ENCODE data around the gene ARHGEF12.

ARHGEF12 gene

GRCh38 chr11:120424185-120424969 lies 88.2 kb downstream of the ARHGEF12 start:
- no peak for DNase-seq (ENCODE audit: low read depth)

GRCh38 chr11:120424970-120425332 lies 88.7 kb downstream of the ARHGEF12 start:
- DNase-seq (ENCODE audit: low read depth) = no peak

- no peak for DNase-seq (ENCODE audit: low read depth)
Measured at GRCh38 chr11:120425527-120425926, 89.3 kb downstream of the ARHGEF12 start.

DNA sequence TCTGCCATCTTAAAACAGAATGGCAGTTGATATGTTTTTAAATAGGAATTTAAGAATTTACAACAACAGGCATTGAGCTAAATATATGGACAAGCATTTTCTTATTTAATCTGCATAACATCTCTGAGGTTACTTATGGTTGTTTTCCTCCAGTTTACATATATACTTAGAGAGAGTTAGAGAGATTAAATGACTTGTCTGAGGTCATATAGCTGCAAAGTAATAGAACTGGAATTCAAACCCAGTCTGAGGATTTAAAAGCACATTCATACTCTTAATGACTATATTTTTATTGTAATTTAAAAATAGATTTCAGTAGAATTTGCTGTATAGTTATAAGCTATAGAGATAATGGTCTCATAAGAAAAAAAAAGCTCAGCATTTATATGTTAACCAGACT lies 93.9 kb downstream of the ARHGEF12 start:
- DNase-seq (ENCODE audit: low read depth) = no peak

DNA sequence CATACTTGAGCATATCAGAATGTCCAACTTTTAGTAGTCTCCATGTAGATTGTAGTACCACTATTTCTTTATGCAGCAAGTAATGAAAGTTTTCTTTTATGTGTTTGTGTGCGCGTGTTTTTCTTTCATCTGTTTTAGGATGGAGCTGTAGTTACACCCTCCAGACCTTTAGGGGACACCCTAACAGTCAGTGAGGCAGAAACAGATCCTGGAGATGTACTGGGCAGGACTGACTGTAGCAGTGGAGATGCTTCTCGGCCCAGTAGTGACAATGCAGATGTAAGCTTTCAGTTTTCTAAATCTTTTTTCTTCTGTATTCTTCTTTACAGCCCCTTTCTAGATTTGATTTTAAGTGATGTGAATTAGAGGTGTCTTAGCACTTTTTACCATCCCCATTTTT lies 95.4 kb downstream of the ARHGEF12 start:
- DNase-seq (ENCODE audit: low read depth) = no peak

- DNase-seq (ENCODE audit: low read depth) = no peak
Measured at GRCh38 chr11:120432056-120433018, 96.1 kb downstream of the ARHGEF12 start.

GRCh38 chr11:120441592-120441991 lies 105.4 kb downstream of the ARHGEF12 start:
- DNase-seq (ENCODE audit: low read depth) = no peak

DNA sequence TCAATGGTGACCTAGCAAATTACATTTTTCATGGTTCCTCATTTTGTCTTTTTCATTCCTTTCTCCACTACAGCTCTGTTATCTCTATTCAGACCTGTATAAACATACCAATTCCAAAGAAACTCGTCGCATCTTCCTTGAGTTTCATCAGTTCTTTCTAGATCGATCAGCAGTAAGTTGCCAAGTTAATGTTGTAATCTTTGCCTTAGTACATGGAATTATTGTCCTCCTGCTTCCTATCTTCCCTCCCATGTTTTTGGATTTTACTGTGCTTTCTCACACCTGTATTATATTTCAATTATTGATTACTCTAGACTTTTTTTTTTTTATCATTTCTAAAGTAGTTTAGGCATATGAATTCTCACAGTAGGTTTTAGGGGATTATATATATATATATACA lies 105.8 kb downstream of the ARHGEF12 start:
- DNase-seq (ENCODE audit: low read depth) = no peak

DNA sequence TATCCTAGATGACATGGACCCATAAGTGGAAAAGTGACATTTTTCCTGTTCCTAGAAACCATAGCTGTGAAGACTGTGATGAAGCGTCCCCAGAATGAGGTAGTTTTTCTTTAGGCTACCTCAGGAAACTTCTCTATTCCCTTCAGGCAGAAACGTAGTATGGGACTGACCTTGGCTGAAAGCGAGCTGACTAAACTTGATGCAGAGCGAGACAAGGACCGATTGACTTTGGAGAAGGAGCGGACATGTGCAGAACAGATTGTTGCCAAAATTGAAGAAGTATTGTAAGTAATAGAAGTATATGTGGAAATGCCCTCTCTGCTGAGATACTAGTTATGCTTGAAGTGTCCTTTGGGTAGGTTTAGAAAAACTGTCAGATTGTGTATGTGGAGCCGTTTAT lies 110.6 kb downstream of the ARHGEF12 start:
- no peak for DNase-seq (ENCODE audit: low read depth)

DNA sequence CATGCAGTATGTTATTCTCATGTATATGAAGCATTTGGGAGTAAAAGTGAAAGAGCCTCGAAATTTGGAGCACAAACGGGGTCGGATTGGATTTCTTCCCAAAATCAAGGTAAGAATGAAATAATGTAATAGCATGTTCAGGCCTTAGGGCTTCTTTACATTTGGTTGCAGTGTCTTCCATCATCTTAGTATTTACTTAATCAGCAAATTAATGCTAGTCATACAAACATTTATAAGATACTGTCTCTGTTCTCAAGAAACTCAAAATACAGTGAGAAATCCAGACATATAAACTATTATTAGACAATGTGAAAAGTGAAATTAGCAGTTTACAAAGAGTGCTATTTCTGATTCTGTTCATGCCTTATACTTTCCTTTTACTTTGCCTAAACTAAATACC lies 112.0 kb downstream of the ARHGEF12 start:
- no peak for DNase-seq (ENCODE audit: low read depth)

GRCh38 chr11:120455487-120455886 lies 119.3 kb downstream of the ARHGEF12 start:
- DNase-seq (ENCODE audit: low read depth) = no peak

DNA sequence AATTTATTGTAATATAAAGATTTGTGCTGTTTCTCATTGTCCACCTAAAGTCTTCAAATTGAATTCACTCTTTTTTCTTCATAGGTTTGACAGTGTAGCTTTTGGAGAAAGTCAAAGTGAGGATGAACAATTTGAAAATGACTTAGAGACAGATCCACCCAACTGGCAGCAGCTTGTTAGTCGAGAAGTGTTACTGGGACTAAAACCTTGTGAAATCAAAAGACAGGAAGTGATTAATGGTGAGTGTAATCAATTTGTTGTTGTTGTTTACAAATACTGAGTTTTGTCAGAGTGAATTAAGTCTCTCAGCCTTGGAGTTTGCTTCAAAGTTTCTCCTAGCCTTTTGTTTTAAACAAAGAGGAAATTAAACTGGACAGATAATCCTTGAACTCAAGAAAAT lies 121.8 kb downstream of the ARHGEF12 start:
- DNase-seq (ENCODE audit: low read depth) = no peak

DNA sequence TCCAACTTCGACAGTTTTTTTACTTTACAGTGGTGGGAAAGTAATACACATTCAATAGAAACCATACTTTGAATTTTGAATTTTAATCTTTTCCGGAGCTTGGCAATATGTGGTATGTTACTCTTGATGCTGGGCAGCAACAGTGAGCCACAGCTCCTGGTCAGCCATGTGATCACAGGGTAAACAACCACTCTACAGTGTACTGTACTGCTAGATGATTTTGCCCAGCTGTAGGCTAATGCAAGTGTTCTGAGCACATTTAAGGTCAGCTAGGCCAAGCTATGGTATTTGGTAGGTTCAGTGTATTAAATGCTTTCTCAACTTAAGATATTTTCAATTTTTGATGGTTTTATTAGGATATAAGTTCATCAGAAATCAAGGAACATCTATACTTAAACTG lies 126.6 kb downstream of the ARHGEF12 start:
- DNase-seq (ENCODE audit: low read depth) = no peak

- no peak for DNase-seq (ENCODE audit: low read depth)
Measured at GRCh38 chr11:120465921-120466534, 129.8 kb downstream of the ARHGEF12 start.

DNA sequence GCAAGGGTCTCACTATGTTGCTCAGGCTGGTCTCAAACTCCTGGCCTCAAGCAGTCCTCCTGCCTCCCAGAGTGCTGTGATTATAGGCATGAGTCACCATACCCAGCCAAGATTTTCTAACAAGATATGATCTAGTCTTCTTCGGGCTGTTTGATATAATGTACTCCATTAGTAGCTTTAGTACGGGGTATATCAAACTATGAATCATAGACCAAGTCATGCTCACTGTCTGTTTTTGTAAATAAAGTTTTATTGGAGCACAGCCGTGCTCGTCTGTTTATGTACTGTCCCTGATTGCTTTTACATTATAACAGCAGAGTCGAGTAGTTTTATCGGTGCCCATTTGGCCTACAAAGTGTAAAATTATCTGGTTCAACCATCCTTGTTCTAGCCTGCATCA lies 131.4 kb downstream of the ARHGEF12 start:
- DNase-seq (ENCODE audit: low read depth) = no peak

- DNase-seq (ENCODE audit: low read depth) = no peak
Measured at GRCh38 chr11:120471131-120471530, 134.9 kb downstream of the ARHGEF12 start.

DNA sequence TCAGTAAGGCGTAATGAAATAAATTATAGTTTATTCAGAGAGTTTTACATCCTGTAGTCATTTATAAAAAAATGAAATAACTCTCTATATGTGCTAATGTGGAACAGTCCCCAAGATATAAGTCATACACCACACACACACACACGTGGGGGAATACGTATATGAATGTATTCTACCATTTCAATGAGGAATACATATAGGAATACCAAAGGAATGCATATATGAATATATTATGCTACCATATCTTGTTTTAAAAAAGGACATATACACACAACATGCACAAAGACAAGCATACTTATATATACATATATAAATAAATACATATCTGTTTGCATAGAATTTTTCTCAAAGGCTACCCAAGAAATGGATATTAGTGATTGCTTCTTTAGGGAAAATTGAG lies 135.8 kb downstream of the ARHGEF12 start:
- no peak for DNase-seq (ENCODE audit: low read depth)

GRCh38 chr11:120473503-120473902 lies 137.3 kb downstream of the ARHGEF12 start:
- no peak for DNase-seq (ENCODE audit: low read depth)

DNA sequence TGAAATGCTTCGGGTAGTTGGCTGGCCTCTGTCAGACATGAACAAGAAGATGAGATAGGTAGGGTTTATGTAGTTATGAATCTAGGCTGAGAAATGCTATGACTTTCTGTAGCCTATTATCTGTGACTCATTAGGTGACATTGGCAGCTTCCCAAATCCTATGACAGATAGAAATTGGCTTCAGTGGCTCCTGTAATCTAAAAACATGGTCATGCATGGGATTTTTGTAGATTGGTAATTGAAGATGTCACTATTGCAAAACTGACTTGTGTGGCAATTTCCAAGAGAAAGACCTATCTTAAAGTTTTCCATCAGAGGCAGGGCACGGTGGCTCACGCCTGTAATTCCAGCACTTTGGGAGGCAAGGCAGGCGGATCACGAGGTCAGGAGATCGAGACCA lies 145.9 kb downstream of the ARHGEF12 start:
- DNase-seq (ENCODE audit: low read depth) = no peak

DNA sequence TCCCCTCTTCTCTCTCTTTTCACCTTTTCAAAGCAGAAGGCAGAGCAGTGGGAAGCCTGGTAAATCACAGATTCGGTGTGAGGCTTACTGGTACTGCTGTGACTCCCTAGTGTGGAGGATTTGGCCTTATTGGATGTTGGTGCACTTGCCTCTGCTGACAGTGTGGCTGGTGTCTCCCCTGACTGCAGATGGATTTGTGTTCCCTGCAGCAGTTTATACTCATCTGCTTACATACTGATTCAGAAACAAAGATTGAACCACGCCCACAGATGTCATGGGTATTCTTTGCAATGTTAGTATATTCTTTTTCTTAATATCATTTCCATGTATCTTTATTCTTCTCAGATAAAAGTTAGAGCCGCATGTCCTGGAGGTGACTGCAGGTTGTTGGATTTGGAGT lies 148.5 kb downstream of the ARHGEF12 start:
- DNase-seq (ENCODE audit: low read depth) = no peak

DNA sequence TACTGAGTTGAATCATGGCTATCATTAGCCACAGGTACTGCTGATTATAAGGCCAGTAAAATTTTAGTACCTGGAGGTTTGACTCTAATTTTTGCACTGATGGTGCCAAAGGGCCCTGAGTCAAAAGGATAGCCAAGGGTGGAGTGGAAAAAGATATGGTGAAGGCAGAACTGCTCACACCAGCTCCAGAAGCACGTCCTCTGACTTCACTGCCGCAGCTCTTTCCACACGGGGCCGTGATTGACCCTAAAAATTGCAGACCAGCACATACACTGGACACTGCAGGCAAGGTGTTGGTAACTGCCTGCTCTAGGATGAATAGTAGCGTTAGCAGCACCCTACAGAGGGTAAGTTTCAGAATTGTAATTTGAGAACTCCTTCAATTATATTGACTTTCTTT lies 149.9 kb downstream of the ARHGEF12 start:
- DNase-seq (ENCODE audit: low read depth) = no peak

DNA sequence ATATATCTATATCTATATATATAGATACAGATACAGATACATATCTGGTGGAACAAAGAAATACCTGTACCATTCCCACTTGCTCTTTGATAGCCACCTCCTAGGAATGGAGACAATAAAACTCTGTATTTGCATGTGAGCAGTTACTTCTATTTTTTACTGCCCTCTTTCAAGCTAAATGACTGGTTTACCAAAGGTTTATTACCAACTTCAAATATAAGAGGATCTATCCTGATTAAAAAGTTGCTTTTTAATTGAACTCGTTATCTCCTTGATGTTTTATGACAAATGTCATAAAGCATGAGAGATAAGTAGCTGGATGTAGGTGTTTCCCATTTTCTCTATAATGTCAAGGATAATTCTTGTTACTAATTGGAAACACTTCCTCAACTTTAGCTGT lies 153.6 kb downstream of the ARHGEF12 start:
- no peak for DNase-seq (ENCODE audit: low read depth)

- no peak for DNase-seq (ENCODE audit: low read depth)
Measured at GRCh38 chr11:120492486-120492885, 156.3 kb downstream of the ARHGEF12 start.

All from stimulated activated CD8-positive, alpha-beta memory T cell treated with anti-CD3 and anti-CD28 coated beads, Interleukin-12 subunit alpha, Interleukin-12 subunit beta, amount 100 ng/mL, for 1 hour (primary cell).